HuH-7 (cell line): ENCODE data around the gene TPSG1.
"Not testable (repeated sequence)": the region's sequence is repeated elsewhere in the genome, so short reads cannot be mapped to it uniquely, and the experiment has no call there.

ENCODE experiments used
- DNase-seq: peaks from one replicate; pipeline ENCODE4 v3.0.0; 2011; ENCODE audit warnings: low spot score

The TPSG1 gene

GRCh38 chr16:1215574-1216295, 9.3 kb downstream of the TPSG1 start:
- no peak for DNase-seq

- DNase-seq: no peak
These were observed 10.3 kb downstream of the TPSG1 start for GRCh38 chr16:1214719-1215118.

DNA sequence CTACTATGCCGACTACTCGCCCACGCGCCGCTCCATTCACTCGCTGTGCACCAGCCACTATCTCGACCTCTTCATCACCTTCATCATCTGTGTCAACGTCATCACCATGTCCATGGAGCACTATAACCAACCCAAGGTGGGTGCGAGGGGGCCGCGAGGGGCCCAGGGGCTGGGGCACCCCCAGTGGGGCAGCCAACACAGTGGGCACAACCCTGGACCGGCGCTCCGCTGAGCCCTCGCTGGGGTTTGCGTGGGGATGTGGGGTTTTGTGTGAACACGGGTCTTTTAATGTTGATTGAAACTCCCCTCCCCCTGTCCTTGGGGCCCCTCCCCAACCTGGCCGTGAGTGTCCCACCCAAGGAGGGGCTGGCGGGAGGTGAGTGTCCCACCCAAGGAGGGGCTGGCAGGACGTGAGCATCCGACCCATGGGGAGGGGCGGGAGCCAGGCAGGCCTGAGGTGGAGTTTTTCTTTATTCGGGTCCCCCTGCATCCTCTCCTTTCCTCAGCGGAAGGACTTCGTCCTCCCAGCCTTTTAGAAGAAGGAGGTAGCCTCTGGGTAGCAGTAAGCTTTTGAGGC, 11.2 kb downstream of the TPSG1 start:
- DNase-seq: no peak

DNA sequence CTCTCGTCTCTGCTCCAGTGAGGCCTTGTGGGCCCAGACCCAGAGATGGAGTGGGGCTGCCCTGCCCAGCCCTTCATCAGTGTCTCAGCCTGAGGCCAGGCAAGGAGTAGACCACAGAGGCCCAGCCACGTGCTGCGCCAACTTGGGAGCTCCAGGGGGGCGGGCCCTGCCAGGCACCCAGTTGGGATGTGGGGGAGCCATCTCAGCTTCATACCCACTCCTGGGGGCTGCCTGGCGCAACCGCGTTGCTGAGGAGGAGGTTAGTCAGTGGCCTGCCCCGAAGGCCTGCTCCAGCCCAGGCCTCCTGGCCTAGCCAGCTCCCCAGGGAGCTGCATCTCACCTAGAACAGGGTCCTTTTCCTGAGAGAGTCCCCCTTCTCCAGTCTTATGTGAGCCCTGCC, 11.8 kb downstream of the TPSG1 start:
- no peak for DNase-seq

GRCh38 chr16:1212616-1213194, 12.4 kb downstream of the TPSG1 start:
- no peak for DNase-seq

DNA sequence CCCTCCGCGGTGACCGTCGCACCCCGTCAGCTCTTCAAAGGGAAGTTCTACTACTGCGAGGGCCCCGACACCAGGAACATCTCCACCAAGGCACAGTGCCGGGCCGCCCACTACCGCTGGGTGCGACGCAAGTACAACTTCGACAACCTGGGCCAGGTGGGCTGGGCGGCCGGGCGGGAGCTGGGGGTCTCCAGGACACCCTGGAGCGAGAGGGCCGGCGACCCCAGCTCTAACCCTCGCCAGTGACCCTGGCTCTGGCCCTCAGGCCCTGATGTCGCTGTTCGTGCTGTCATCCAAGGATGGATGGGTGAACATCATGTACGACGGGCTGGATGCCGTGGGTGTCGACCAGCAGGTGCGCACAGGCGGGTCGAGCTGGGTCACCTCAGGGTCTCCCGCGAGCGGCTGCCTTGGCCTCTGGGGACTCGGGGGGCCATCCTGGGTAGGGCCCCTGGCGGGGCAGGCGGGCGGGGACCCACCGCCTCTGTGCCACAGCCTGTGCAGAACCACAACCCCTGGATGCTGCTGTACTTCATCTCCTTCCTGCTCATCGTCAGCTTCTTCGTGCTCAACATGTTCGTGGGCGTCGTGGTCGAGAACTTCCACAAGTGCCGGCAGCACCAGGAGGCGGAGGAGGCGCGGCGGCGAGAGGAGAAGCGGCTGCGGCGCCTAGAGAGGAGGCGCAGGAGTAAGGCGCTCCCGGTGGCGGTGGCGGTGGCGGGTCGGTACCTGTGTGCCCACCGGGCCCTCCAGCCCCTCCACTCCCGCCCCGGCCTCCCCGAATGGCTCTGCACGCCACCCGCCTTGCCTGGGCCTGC, 13.4 kb downstream of the TPSG1 start:
- DNase-seq: no peak

DNA sequence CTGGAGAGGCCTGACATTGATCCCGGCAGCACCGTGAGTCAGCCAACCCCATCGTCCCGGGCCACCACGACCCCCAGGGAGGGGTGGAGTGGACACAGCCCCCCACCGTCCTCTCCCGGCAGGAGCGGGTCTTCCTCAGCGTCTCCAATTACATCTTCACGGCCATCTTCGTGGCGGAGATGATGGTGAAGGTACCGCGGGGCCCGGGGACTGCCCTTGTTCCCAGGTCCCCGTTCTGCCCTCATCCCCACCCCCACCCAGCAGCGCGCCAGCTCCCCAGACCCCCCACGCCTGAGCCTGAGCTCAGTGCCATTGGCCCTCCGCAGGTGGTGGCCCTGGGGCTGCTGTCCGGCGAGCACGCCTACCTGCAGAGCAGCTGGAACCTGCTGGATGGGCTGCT, 14.6 kb downstream of the TPSG1 start:
- no peak for DNase-seq

- DNase-seq: no peak
These were observed 16.0 kb downstream of the TPSG1 start for GRCh38 chr16:1209081-1209480.

DNA sequence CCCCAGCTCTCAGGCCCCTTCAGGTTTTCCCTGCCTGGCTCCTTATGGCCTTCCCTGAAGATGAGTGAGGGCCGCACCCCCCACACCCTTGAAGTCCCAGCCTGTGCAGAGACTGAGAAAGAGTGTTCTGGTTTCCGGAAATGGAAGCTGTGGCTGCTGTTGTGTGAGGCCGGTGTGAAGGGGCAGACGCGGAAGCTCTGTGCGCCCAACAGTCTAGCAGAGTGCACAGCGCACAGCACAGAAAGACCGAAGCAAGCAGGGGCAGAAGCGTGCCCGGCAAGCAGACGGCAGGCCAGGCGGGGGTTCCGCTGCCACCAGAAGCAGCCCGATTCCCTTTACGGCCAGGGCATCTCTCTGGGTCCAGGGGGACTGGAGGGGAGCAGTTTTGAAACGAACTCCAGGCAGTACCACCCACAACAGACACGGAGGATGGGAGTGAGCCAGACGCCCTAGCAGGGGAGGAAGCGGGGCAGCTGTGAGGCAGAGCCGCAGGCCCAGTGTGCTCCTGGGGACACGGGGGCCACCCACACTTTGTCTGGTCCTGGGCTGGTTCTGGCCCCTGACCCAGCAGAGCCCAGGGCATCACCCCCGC, 16.7 kb downstream of the TPSG1 start:
- no peak for DNase-seq

DNA sequence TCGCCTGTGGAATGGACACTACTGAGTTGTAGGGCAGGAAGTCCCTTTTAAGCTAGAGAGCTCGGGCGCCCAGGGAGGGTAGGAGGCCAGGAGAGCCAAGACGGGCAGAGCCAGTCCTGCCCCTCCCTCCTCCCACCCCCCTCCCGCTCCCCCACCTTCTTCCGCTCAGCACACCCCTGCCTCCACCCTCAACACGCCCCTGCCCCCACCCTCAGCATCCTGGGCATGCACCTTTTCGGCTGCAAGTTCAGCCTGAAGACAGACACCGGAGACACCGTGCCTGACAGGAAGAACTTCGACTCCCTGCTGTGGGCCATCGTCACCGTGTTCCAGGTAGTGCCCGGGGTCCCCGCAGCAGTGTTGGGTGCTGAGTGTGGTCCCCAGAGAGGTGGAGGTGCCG, 18.3 kb downstream of the TPSG1 start:
- DNase-seq: no peak

DNA sequence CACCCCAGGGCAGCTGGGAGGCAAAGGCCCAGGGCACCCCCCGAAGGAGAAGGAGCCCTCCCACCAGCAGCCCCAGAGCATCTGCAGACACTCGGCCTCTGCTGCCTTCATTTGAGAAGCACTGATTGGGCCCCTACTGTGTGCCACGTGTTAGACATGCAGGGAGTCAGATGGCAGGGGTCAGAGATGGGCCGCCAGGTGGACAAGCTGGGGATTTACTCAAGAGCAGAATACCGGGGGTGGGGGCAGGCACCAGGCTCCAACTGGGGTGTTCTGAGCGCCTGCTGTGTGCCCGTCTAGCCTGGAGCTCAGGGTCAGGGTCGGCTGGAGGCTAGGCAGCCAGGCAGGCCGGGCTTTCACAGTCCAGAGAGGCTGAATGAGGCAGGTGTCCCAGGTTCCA, 18.7 kb downstream of the TPSG1 start:
- no peak for DNase-seq

- no peak for DNase-seq
These were observed 20.1 kb downstream of the TPSG1 start for GRCh38 chr16:1204933-1205332.

- DNase-seq: no peak
These were observed 22.8 kb downstream of the TPSG1 start for GRCh38 chr16:1202274-1202673.

GRCh38 chr16:1201444-1201843, 23.6 kb downstream of the TPSG1 start:
- DNase-seq: no peak

- DNase-seq: no peak
These were observed 24.9 kb downstream of the TPSG1 start for GRCh38 chr16:1200014-1200627.

DNA sequence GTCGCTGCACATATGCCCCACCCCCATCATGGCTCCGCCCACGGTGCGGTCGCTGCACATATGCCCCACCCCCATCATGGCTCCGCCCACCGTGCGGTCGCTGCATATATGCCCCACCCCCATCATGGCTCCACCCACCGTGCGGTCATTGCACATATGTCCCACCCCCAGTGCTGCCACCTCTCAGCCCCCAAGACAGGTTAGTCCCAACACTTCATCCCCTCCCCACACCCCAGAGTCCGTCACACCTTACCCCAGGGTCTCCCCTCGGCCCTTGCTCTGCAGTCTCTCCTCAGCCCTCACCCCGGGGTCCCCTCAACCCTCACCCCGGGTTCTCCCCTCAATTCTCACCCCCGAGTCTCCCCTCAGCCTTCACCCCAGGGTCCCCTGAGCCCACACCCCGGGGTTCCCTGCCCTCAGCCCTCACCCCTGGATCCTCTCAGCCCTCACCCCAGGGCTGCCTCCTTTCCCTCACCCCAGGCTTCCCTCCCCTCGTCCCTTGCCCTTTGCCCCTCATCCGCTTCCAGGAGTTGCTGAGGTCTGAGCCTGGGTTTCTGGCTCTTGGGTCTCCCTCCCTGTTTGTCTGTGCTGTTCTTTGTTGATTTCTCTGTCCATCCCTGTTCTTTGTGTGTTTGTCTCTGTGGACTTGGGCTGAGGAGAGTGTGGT, 25.6 kb downstream of the TPSG1 start:
- peak; percentile 56 for DNase-seq

DNA sequence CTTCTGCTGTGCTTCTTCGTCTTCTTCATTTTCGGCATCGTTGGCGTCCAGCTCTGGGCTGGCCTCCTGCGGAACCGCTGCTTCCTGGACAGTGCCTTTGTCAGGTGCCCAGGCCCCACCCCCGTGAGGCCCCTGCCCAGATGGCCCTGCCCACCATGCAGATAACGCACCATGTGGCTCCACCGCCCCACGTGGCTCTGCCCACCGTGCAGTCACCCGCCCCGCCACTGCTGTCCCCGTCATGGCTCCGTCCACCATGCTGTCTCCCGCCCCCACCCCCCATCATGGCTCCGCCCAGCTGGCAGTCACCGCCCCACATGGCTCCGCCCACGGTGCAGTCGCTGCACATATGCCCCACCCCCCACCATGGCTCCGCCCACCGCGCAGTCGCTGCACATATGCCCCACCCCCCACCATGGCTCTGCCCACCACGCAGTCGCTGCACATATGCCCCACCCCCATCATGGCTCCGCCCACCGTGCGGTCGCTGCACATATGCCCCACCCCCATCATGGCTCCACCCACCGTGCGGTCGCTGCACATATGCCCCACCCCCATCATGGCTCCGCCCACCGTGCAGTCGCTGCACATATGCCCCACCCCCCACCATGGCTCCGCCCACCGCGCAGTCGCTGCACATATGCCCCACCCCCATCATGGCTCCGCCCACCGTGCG, 26.3 kb downstream of the TPSG1 start:
- DNase-seq: not testable (repeated sequence)

GRCh38 chr16:1198194-1198593, 26.9 kb downstream of the TPSG1 start:
- DNase-seq: no peak

GRCh38 chr16:1197237-1197866, 27.7 kb downstream of the TPSG1 start:
- DNase-seq: peak; percentile 42

GRCh38 chr16:1196494-1196893, 28.6 kb downstream of the TPSG1 start:
- DNase-seq: no peak

DNA sequence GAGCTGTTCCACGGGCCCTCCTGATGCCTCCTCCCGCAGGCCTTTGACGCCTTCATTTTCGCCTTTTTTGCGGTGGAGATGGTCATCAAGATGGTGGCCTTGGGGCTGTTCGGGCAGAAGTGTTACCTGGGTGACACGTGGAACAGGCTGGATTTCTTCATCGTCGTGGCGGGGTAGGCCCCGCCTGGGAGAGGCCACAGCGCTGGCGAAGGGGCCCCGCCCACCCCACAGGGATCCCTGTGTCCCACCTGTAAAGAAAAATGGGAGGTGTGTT, 29.7 kb downstream of the TPSG1 start:
- DNase-seq: no peak
